ENCODE results near the gene POLE2. TPM values are rescaled to one million over a fixed set of nuclear protein-coding genes. Genes with fewer than 3 reads are reported as not detected.

The POLE2 gene
- total RNA-seq, 1 experiment from 2014 or later: 24.5 TPM

DNA sequence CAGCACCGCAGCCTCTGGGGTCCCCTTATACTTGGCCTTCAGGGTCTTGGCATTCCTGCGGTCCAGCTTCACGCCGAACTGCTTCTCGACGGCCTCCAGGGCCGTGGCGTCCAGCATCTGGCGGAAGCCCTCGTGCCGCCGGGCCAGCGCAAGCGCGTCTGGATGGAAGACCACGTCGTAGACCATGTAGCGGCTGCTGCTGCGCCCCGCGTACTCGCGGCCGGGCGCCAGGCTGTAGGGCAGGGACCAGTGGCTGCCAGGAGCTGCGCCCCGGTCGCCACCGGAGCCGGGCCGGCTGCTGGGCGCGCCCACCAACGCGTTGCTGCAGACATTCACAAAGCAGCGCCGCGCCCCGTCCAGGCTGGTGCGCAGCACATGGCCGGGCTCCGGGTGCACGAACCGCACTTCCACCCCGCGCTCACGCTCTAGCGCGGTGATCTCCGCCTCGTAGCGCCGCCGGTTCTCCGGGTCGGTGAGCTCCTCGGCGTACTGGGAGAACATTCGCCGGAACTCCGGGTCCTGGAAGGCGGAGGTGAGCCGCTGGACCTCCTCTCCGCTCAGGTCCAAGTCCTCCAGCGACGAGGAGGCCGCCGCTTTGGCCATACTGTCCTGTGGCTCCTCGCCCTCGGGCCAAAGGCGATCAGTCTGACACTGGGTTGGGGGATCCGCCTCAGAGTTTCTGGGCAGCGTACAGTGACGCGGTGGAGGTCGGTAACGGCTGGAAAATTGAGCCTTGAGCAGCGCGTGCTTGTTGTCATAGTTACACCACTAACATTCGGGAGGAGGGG lies 53.3 kb downstream of the POLE2 start, which contains the start of gene DNAAF2:
Gene DNAAF2 (minus strand): TSS at position 698 of the 788 bp plus-strand sequence. CDS start 95 bp downstream, at position 603.
- BruUV-seq (replicated peaks): TSS peak; percentile 25
- intact Hi-C loops (cut with micrococcal nuclease): loop anchor here (1.0 to 5.0 kb wide), 4 partner anchors 134 to 218 kb away; partner anchors contain the start of genes KLHDC2 and NEMF
- TF ChIP-seq MAX (IDR thresholded peaks at IDR 0.05) (peak; percentile 82), SP1 (IDR thresholded peaks at IDR 0.05; ENCODE audit: low read depth) (no peak), ZFX (IDR thresholded peaks at IDR 0.05) (peak; percentile 30; the same call in 1 of the 2 replicates), CEBPB (IDR thresholded peaks at IDR 0.05; ENCODE audit: low read depth) (no peak), TCF7L2 (IDR thresholded peaks at IDR 0.05; ENCODE audit: borderline replicate concordance, extremely low read depth, insufficient read depth, insufficient read length) (peak; percentile 18)
- TF ChIP-seq, protein P1, sequence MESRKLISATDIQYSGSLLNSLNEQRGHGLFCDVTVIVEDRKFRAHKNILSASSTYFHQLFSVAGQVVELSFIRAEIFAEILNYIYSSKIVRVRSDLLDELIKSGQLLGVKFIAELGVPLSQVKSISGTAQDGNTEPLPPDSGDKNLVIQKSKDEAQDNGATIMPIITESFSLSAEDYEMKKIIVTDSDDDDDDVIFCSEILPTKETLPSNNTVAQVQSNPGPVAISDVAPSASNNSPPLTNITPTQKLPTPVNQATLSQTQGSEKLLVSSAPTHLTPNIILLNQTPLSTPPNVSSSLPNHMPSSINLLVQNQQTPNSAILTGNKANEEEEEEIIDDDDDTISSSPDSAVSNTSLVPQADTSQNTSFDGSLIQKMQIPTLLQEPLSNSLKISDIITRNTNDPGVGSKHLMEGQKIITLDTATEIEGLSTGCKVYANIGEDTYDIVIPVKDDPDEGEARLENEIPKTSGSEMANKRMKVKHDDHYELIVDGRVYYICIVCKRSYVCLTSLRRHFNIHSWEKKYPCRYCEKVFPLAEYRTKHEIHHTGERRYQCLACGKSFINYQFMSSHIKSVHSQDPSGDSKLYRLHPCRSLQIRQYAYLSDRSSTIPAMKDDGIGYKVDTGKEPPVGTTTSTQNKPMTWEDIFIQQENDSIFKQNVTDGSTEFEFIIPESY (IDR thresholded peaks at IDR 0.05; ENCODE audit: extremely low read depth, insufficient replicate concordance, low read length): no peak
- peaks cover 6 to 19% of the 10 kb centered on the region in 2 experiments; a peak in 2 of 4 replicates for H3K36me3 ChIP-seq (ENCODE audit: control insufficient read depth in 1 of 2, insufficient read depth in 2 of 2, low read length in 2 of 2)
- peak; percentile 27 for ATAC-seq
- H3K4me1 ChIP-seq (ENCODE audit: control insufficient read depth in 1 of 2, insufficient read depth in 2 of 2, low read length in 2 of 2): peaks cover 6 to 21% of the 10 kb centered on the region in 2 experiments
- ChIA-PET POLR2A (interaction anchor here (0.8 to 2.7 kb wide), 9 partner anchors 10 to 369 kb away, joined by 3 to 17 read pairs (median 4); partner anchors contain the start of genes MGAT2 and RPL36AL), CTCF (interaction anchor here (0.8 to 2.1 kb wide), 19 partner anchors 11 to 470 kb away, joined by 3 to 17 read pairs (median 6); partner anchors contain the start of genes KLHDC1, KLHDC2, MGAT2 and NEMF), RAD21 (ENCODE audit: low non-redundant PET in 1 of 2, low total read pairs in 2 of 2, uncharacterized antibody in 2 of 2, unreplicated experiment in 2 of 2) (interaction anchor here (0.5 to 1.1 kb wide), 3 partner anchors 14 to 172 kb away, joined by 3 to 5 read pairs (median 3); partner anchors contain the start of genes KLHDC2 (in 1 of the 2), MGAT2 (in 1 of the 2) and RPL36AL (in 1 of the 2))
- H4K20me1 ChIP-seq (ENCODE audit: insufficient read depth): no peaks in the 10 kb centered on the region; the same call in 1 of the 2 replicates
- no peak within 1 kb of the TSS for H2AFZ ChIP-seq (ENCODE audit: low read depth, low read length, poor library complexity, severe bottlenecking)
- no peaks in the 10 kb centered on the region for H3K9me2 ChIP-seq (ENCODE audit: insufficient read depth)
- H3K27ac ChIP-seq (ENCODE audit: low read depth, low read length): peak within 1 kb of the TSS; percentile 98
- peak within 1 kb of the TSS; percentile 98 for H3K9ac ChIP-seq (ENCODE audit: low read length)
- H3K9me3 ChIP-seq (ENCODE audit: control insufficient read depth in 1 of 2, insufficient read depth in 1 of 2, low read depth in 1 of 2, low read length in 2 of 2): no peaks in the 10 kb centered on the region
- no peaks in the 10 kb centered on the region for H3K27me3 ChIP-seq (ENCODE audit: insufficient read depth, low read length)
- peak within 1 kb of the TSS; percentile 83 to 95 for H3K4me3 ChIP-seq (replicated peaks in 1 of 2; ENCODE audit: low read depth in 1 of 2, low read length in 2 of 2)
- H3K79me2 ChIP-seq (ENCODE audit: insufficient read depth, low read length): peaks cover 93% of the 10 kb centered on the region
- peak within 1 kb of the TSS; percentile 87 for H3K4me2 ChIP-seq (ENCODE audit: low read length)
- DNase-seq (ENCODE audit: low read depth, low spot score): no peak
